Measurements from ENCODE around the gene PDGFA. TPM values are rescaled to one million over a fixed set of nuclear protein-coding genes. Genes with fewer than 3 reads are reported as not detected.

The PDGFA gene
- total RNA-seq, 1 experiment from 2014 or later, result 129 TPM

DNA sequence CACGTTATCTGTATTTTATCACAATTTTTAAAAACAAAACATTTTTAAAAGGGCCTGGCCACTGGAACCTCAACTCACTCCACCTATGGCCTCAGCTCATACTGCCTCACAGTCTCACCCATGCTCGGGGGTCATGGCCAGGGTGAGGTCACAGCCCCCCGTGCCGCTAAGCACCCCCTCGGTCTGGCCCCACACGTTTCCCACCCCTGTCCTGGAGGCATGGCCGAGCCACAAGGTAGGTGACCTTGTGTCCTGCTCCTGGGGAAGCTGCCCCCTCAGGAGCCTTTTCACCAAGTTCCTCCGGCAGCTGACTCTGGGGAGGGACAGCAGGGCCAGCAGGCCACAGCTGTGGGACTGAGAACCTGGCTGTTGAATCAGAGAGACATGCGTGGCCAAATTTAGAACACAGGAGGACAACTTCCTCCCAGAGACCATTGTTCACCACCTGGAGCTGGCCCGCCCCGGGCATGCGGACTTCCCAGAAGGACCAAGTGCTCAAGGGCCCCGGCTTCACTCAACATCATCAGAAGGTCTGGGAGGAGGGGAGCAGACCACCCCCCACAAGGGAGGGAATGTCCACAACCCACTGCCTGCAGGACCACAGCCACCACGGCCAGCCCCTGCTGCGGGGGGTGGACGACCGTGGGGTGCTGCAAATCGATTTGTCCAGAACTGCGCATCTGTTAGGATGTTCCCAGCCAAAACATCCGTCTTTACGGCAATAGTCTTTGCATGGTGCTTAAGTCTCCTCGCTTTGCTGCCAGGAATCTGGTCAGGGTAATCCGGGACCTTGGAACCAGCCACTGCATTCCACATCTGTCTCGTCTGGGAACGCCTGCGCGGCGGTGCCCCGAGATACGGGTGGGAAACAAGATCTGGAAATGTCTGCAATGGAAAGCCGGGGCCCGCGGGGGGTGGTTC lies 48.6 kb upstream of the PDGFA start:
- Mint-ChIP-seq H3K4me1 (peaks cover 12% of the 10 kb centered on the region), H3K36me3 (no peaks in the 10 kb centered on the region), H3K27ac (peak overlapping the region; percentile 60; the same call in 1 of the 2 replicates), H3K4me3 (no peak overlapping the region), H3K27me3 (ENCODE audit: low read depth) (no peaks in the 10 kb centered on the region), H3K9me3 (no peaks in the 10 kb centered on the region)
- ATAC-seq, result no peak
- no peak for DNase-seq (ENCODE audit: low spot score)
- TF ChIP-seq NR2C2 (CRISPR knock-in tag; IDR thresholded peaks at IDR 0.05) (no peak), ETV6 (CRISPR knock-in tag; IDR thresholded peaks at IDR 0.05) (no peak), TEAD4 (CRISPR knock-in tag; IDR thresholded peaks at IDR 0.05) (no peak), CREM (CRISPR knock-in tag; IDR thresholded peaks at IDR 0.05) (no peak), HMGA2 (CRISPR knock-in tag; IDR thresholded peaks at IDR 0.05) (no peak)
- TF ChIP-seq, protein P1, sequence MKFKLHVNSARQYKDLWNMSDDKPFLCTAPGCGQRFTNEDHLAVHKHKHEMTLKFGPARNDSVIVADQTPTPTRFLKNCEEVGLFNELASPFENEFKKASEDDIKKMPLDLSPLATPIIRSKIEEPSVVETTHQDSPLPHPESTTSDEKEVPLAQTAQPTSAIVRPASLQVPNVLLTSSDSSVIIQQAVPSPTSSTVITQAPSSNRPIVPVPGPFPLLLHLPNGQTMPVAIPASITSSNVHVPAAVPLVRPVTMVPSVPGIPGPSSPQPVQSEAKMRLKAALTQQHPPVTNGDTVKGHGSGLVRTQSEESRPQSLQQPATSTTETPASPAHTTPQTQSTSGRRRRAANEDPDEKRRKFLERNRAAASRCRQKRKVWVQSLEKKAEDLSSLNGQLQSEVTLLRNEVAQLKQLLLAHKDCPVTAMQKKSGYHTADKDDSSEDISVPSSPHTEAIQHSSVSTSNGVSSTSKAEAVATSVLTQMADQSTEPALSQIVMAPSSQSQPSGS (CRISPR knock-in tag; IDR thresholded peaks at IDR 0.05; ENCODE audit: borderline replicate concordance, low read depth), result no peak
- TF ChIP-seq, protein P2, sequence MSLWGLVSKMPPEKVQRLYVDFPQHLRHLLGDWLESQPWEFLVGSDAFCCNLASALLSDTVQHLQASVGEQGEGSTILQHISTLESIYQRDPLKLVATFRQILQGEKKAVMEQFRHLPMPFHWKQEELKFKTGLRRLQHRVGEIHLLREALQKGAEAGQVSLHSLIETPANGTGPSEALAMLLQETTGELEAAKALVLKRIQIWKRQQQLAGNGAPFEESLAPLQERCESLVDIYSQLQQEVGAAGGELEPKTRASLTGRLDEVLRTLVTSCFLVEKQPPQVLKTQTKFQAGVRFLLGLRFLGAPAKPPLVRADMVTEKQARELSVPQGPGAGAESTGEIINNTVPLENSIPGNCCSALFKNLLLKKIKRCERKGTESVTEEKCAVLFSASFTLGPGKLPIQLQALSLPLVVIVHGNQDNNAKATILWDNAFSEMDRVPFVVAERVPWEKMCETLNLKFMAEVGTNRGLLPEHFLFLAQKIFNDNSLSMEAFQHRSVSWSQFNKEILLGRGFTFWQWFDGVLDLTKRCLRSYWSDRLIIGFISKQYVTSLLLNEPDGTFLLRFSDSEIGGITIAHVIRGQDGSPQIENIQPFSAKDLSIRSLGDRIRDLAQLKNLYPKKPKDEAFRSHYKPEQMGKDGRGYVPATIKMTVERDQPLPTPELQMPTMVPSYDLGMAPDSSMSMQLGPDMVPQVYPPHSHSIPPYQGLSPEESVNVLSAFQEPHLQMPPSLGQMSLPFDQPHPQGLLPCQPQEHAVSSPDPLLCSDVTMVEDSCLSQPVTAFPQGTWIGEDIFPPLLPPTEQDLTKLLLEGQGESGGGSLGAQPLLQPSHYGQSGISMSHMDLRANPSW (CRISPR knock-in tag; conservative IDR thresholded peaks at IDR 0.05; ENCODE audit: low read depth), result no peak
- TF ChIP-seq, protein P3, sequence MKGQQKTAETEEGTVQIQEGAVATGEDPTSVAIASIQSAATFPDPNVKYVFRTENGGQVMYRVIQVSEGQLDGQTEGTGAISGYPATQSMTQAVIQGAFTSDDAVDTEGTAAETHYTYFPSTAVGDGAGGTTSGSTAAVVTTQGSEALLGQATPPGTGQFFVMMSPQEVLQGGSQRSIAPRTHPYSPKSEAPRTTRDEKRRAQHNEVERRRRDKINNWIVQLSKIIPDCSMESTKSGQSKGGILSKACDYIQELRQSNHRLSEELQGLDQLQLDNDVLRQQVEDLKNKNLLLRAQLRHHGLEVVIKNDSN (CRISPR knock-in tag; IDR thresholded peaks at IDR 0.05), result no peak
- TF ChIP-seq, protein P4, sequence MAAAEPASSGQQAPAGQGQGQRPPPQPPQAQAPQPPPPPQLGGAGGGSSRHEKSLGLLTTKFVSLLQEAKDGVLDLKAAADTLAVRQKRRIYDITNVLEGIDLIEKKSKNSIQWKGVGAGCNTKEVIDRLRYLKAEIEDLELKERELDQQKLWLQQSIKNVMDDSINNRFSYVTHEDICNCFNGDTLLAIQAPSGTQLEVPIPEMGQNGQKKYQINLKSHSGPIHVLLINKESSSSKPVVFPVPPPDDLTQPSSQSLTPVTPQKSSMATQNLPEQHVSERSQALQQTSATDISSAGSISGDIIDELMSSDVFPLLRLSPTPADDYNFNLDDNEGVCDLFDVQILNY (CRISPR knock-in tag; IDR thresholded peaks at IDR 0.05), result no peak
- TF ChIP-seq, protein P5, sequence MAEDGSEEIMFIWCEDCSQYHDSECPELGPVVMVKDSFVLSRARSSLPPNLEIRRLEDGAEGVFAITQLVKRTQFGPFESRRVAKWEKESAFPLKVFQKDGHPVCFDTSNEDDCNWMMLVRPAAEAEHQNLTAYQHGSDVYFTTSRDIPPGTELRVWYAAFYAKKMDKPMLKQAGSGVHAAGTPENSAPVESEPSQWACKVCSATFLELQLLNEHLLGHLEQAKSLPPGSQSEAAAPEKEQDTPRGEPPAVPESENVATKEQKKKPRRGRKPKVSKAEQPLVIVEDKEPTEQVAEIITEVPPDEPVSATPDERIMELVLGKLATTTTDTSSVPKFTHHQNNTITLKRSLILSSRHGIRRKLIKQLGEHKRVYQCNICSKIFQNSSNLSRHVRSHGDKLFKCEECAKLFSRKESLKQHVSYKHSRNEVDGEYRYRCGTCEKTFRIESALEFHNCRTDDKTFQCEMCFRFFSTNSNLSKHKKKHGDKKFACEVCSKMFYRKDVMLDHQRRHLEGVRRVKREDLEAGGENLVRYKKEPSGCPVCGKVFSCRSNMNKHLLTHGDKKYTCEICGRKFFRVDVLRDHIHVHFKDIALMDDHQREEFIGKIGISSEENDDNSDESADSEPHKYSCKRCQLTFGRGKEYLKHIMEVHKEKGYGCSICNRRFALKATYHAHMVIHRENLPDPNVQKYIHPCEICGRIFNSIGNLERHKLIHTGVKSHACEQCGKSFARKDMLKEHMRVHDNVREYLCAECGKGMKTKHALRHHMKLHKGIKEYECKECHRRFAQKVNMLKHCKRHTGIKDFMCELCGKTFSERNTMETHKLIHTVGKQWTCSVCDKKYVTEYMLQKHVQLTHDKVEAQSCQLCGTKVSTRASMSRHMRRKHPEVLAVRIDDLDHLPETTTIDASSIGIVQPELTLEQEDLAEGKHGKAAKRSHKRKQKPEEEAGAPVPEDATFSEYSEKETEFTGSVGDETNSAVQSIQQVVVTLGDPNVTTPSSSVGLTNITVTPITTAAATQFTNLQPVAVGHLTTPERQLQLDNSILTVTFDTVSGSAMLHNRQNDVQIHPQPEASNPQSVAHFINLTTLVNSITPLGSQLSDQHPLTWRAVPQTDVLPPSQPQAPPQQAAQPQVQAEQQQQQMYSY (CRISPR knock-in tag; IDR thresholded peaks at IDR 0.05), result no peak
- ChIA-PET POLR2A (no interaction called here), CTCF (no interaction called here)

DNA sequence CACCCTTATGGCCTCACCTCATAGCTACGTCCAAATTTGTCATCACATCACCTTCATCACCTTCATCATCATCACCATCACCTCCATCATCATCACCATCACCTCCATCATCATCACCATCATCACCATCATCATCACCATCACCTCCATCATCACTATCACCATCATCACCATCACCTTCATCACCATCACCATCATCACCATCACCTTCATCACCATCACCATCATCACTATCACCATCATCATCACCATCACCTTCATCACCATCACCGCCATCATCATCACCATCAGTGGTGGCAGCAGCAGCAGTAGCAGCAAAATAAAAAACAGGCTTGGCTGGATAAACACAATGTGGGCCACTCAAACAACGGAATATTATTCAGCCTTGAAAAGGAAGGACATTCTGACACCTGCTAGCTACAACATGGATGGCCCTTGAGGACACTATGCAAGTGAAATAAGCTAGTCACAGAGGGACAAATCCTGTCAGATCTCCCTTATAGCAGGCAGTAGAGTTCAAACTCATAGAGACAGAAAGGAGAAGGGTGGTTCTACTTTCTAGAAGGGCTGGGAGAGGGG lies 47.7 kb upstream of the PDGFA start:
- Mint-ChIP-seq H3K27me3 (ENCODE audit: low read depth) (no peaks in the 10 kb centered on the region), H3K4me3 (no peak overlapping the region), H3K4me1 (peaks cover 5% of the 10 kb centered on the region), H3K36me3 (no peaks in the 10 kb centered on the region), H3K27ac (no peak overlapping the region), H3K9me3 (no peaks in the 10 kb centered on the region)
- CTCF ChIA-PET, result interaction anchor here (0.6 kb wide), 1 partner anchor 104 kb away, joined by 3 read pairs; no protein-coding TSS in a partner anchor
- POLR2A ChIA-PET, result no interaction called here
- DNase-seq (ENCODE audit: low spot score) (no peak), ATAC-seq (no peak)
- TF ChIP-seq NFATC4 (CRISPR knock-in tag; IDR thresholded peaks at IDR 0.05) (no peak), SMAD3 (CRISPR knock-in tag; IDR thresholded peaks at IDR 0.05; ENCODE audit: borderline replicate concordance) (no peak), RELA (CRISPR knock-in tag; IDR thresholded peaks at IDR 0.05; ENCODE audit: borderline replicate concordance) (no peak)
- TF ChIP-seq, protein P6, sequence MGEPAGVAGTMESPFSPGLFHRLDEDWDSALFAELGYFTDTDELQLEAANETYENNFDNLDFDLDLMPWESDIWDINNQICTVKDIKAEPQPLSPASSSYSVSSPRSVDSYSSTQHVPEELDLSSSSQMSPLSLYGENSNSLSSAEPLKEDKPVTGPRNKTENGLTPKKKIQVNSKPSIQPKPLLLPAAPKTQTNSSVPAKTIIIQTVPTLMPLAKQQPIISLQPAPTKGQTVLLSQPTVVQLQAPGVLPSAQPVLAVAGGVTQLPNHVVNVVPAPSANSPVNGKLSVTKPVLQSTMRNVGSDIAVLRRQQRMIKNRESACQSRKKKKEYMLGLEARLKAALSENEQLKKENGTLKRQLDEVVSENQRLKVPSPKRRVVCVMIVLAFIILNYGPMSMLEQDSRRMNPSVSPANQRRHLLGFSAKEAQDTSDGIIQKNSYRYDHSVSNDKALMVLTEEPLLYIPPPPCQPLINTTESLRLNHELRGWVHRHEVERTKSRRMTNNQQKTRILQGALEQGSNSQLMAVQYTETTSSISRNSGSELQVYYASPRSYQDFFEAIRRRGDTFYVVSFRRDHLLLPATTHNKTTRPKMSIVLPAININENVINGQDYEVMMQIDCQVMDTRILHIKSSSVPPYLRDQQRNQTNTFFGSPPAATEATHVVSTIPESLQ (CRISPR knock-in tag; IDR thresholded peaks at IDR 0.05), result no peak
- TF ChIP-seq, protein P7, sequence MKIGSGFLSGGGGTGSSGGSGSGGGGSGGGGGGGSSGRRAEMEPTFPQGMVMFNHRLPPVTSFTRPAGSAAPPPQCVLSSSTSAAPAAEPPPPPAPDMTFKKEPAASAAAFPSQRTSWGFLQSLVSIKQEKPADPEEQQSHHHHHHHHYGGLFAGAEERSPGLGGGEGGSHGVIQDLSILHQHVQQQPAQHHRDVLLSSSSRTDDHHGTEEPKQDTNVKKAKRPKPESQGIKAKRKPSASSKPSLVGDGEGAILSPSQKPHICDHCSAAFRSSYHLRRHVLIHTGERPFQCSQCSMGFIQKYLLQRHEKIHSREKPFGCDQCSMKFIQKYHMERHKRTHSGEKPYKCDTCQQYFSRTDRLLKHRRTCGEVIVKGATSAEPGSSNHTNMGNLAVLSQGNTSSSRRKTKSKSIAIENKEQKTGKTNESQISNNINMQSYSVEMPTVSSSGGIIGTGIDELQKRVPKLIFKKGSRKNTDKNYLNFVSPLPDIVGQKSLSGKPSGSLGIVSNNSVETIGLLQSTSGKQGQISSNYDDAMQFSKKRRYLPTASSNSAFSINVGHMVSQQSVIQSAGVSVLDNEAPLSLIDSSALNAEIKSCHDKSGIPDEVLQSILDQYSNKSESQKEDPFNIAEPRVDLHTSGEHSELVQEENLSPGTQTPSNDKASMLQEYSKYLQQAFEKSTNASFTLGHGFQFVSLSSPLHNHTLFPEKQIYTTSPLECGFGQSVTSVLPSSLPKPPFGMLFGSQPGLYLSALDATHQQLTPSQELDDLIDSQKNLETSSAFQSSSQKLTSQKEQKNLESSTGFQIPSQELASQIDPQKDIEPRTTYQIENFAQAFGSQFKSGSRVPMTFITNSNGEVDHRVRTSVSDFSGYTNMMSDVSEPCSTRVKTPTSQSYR (CRISPR knock-in tag; IDR thresholded peaks at IDR 0.05), result no peak
- TF ChIP-seq, protein P8, sequence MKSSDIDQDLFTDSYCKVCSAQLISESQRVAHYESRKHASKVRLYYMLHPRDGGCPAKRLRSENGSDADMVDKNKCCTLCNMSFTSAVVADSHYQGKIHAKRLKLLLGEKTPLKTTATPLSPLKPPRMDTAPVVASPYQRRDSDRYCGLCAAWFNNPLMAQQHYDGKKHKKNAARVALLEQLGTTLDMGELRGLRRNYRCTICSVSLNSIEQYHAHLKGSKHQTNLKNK (CRISPR knock-in tag; IDR thresholded peaks at IDR 0.05), result no peak
